AG04449 (cell line): ENCODE results near the gene MRC2.

Experiments used
- CTCF ChIA-PET: fragments of 350-600 bp; formaldehyde crosslinking; extraction: SDS; loops from one replicate; lab custom pipeline; 2021; ENCODE audit warnings: antibody characterized with exemption; lab: Yijun Ruan, JAX
- POLR2A ChIA-PET: fragments of 400-600, 350-600 bp; formaldehyde crosslinking; extraction: SDS; loops from one replicate; lab custom pipeline; 2020; ENCODE audit warnings: antibody characterized with exemption, inconsistent platforms; lab: Yijun Ruan, JAX
- DNase-seq: peaks from one replicate; pipeline ENCODE4 v3.0.0-alpha.2; 2010; ENCODE audit warnings: low read depth, low spot score
- H3K4me3 ChIP-seq: 2 replicates; pipeline ENCODE4 v1.5.1; 2011; ENCODE audit warnings: low read depth, mild to moderate bottlenecking, control low read depth, low read length
- CTCF ChIP-seq: IDR thresholded peaks from one replicate; pipeline ENCODE4 v1.5.1; 2011; ENCODE audit warnings: mild to moderate bottlenecking, moderate library complexity, low read length, control low read depth, inconsistent platforms; ENCODE audit not compliant: insufficient read depth; ENCODE audit errors: missing control alignments

Gene MRC2

GRCh38 chr17:62727916-62728672, 100.6 kb downstream of the MRC2 start:
- DNase-seq, result no peak
- no peak for TF ChIP-seq CTCF
- CTCF ChIA-PET, result interaction anchor here (1.1 kb wide), 1 partner anchor 240 kb away, joined by 3 read pairs; no protein-coding TSS in a partner anchor
- no peak overlapping the region for H3K4me3 ChIP-seq
- POLR2A ChIA-PET, result no interaction called here

- ChIA-PET CTCF (interaction anchor here (1.0 kb wide), 1 partner anchor 10 kb away, joined by 5 read pairs; no protein-coding TSS in a partner anchor), POLR2A (no interaction called here)
- TF ChIP-seq CTCF, result no peak
- no peak for DNase-seq
- H3K4me3 ChIP-seq, result no peak overlapping the region
These were observed 104.7 kb downstream of the MRC2 start for GRCh38 chr17:62732125-62732524.

DNA sequence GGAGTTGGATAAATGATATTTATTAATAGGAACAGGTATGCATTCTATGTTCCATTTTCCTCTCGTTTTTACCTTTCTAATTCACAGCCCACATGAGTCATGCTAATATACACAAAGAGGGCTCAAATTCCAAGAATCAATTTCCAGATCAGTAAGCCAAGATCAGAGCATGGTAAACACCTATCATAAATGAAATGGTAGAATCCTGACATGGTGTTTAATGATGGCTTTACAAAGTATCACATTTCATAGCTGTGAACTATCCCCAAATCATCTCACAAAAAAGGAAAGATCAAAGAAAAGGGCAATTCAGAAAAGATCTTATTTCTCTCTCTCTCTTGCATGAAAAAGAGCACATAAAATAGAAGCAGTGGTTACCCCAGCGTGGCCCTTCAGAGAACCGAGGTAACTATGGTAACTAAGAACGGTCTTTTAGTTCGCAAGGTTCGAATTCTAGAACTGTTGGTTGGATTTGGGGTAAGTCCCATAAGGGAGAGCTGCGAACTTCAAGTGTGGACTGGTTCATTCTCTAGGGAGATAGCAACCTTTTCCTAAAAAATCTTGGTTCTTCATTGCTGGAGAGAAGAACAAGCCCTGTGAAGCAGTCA, 107.7 kb downstream of the MRC2 start:
- TF ChIP-seq CTCF, result no peak
- ChIA-PET CTCF (interaction anchor here (0.7 to 1.4 kb wide), 2 partner anchors 16 to 35 kb away, joined by 3 read pairs; no protein-coding TSS in a partner anchor), POLR2A (no interaction called here)
- no peak overlapping the region for H3K4me3 ChIP-seq
- no peak for DNase-seq

DNA sequence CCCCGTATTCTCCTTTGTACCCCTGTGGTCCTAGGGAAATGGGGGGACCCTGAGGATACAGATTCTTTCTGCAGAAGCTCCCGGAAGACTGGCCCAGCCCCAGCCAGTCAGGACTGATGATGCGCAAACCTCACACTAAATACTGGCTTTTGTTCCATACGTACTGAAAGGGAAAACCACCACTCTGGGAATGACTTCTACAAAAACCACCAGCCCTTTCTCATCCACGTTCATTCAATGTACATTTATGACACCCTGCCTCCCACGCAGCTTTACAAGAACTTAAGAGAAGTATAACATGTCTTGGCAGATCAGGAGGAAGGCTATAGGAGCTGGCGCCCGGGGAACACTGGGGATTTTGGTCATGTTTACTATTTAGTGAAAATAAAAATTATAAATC, 110.0 kb downstream of the MRC2 start:
- no peak overlapping the region for H3K4me3 ChIP-seq
- CTCF ChIA-PET, result no interaction called here
- DNase-seq, result no peak
- no peak for TF ChIP-seq CTCF
- POLR2A ChIA-PET, result no interaction called here

DNA sequence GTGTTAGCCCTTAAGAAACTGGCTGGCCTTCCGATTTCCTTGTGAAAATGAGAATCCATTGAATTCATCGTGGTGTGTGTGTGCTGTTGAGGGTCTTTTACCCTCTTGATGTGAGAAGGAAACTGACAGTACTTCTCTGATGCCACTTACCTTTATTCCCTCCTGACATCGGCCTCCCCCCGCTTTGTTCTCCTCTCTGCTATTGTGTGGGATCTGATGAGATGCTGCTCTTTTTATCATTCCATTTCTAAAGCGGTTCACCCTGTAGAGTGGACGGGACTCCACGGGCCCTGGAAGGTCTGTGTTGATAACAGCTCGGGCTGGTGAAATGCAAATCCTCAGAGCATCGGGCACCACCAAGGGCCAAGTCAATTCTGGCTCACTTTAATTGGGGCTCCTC, 110.8 kb downstream of the MRC2 start:
- CTCF ChIA-PET, result no interaction called here
- no peak for DNase-seq
- H3K4me3 ChIP-seq, result no peak overlapping the region
- TF ChIP-seq CTCF, result no peak
- POLR2A ChIA-PET, result no interaction called here

GRCh38 chr17:62739645-62740388, 112.3 kb downstream of the MRC2 start:
- H3K4me3 ChIP-seq, result no peak overlapping the region
- POLR2A ChIA-PET, result no interaction called here
- CTCF ChIA-PET, result interaction anchor here (1.3 kb wide), 1 partner anchor 10 kb away, joined by 3 read pairs; no protein-coding TSS in a partner anchor
- DNase-seq, result peak; percentile 23
- TF ChIP-seq CTCF, result no peak
